Measurements from ENCODE around the gene STAC2. TPM values are rescaled to one million over a fixed set of nuclear protein-coding genes. Genes with fewer than 3 reads are reported as not detected.

STAC2 gene
- total and polyA plus RNA-seq, 2 donors (not counting 1 experiment from before 2014, with no cell fraction given): not detected

DNA sequence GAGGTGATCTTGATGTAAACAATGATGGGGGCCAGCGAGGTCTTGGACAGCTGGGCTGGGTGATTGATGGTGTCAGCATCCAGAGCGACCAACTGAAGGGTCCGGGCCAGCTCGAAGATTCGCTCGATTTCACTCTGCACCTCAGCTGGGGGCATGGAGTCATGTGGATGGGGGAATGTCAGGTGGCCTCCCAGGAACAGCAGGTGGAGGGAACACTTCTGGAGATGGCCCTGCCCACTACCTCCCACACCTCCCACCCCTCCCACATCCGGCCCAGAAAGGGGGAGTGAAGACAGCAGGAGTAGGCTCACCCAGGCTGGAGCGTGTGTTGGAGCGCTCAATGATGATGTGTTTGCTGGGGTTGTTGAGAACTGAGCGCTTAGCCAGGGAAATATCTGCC, 42.0 kb downstream of the STAC2 start:
- no peaks in the 10 kb centered on the region for H3K27me3 ChIP-seq (replicated peaks in 1 of 4; ENCODE audit: control extremely low read depth in 1 of 4, control insufficient read depth in 3 of 4, insufficient read depth in 4 of 4, low read length in 3 of 4)
- no peaks in the 10 kb centered on the region for H3K4me1 Mint-ChIP-seq
- intact Hi-C loops (cut with micrococcal nuclease): no loop called here
- CTCF ChIA-PET: interaction anchor here (0.9 to 2.3 kb wide), 3 partner anchors 9 to 201 kb away, joined by 3 to 10 read pairs (median 6); no protein-coding TSS in a partner anchor
- POLR2A ChIA-PET: no interaction called here
- no peaks in the 10 kb centered on the region for H3K4me1 ChIP-seq (ENCODE audit: control insufficient read depth in 2 of 2, insufficient read depth in 2 of 2, low read length in 2 of 2)
- H3K4me2 ChIP-seq (replicated peaks; ENCODE audit: low read depth, low read length, poor library complexity, severe bottlenecking): no peak overlapping the region
- H3K9me3 ChIP-seq (ENCODE audit: control extremely low read depth in 1 of 3, control insufficient read depth in 2 of 3, insufficient read depth in 1 of 3, low read length in 2 of 3): no peaks in the 10 kb centered on the region
- 95% methylated on average over 6 of the region's 10 CpGs for WGBS (ENCODE audit: insufficient coverage)
- TF ChIP-seq, protein P1, sequence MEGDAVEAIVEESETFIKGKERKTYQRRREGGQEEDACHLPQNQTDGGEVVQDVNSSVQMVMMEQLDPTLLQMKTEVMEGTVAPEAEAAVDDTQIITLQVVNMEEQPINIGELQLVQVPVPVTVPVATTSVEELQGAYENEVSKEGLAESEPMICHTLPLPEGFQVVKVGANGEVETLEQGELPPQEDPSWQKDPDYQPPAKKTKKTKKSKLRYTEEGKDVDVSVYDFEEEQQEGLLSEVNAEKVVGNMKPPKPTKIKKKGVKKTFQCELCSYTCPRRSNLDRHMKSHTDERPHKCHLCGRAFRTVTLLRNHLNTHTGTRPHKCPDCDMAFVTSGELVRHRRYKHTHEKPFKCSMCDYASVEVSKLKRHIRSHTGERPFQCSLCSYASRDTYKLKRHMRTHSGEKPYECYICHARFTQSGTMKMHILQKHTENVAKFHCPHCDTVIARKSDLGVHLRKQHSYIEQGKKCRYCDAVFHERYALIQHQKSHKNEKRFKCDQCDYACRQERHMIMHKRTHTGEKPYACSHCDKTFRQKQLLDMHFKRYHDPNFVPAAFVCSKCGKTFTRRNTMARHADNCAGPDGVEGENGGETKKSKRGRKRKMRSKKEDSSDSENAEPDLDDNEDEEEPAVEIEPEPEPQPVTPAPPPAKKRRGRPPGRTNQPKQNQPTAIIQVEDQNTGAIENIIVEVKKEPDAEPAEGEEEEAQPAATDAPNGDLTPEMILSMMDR (IDR thresholded peaks at IDR 0.05): no peak
- no peak for TF ChIP-seq EZH2 (IDR thresholded peaks at IDR 0.05; ENCODE audit: borderline replicate concordance, insufficient read depth, low read depth, low read length, poor library complexity, severe bottlenecking)
- H3K79me2 ChIP-seq (ENCODE audit: control insufficient read depth, insufficient read depth, low read length): no peaks in the 10 kb centered on the region
- no peak overlapping the region for H3K27ac Mint-ChIP-seq
- no peaks in the 10 kb centered on the region for H4K20me1 ChIP-seq (ENCODE audit: control insufficient read depth, insufficient read depth, low read length, poor library complexity, severe bottlenecking)
- H3K9me3 Mint-ChIP-seq (ENCODE audit: insufficient read depth): no peaks in the 10 kb centered on the region
- no peak overlapping the region for H3K4me3 Mint-ChIP-seq
- H3K27ac ChIP-seq (ENCODE audit: low read length in 2 of 2): no peak overlapping the region
- no peak overlapping the region for H2AFZ ChIP-seq (ENCODE audit: insufficient read depth, low read depth, low read length, poor library complexity, severe bottlenecking)
- DNase-seq (no peak), ATAC-seq (ENCODE audit: low read depth) (no peak)
- peaks cover 0 to 2% of the 10 kb centered on the region in 2 experiments for H3K36me3 ChIP-seq (replicated peaks in 1 of 2; ENCODE audit: control extremely low read depth in 1 of 2, control insufficient read depth in 1 of 2, extremely low read depth in 1 of 2, insufficient read depth in 2 of 2, low read length in 1 of 2)
- no peak overlapping the region for H3K4me3 ChIP-seq (ENCODE audit: control extremely low read depth in 1 of 5, extremely low read depth in 1 of 5, insufficient read depth in 1 of 5, low read depth in 2 of 5, low read length in 4 of 5)
- no peaks in the 10 kb centered on the region for H3K27me3 Mint-ChIP-seq
- no peak overlapping the region for H3K9ac ChIP-seq (ENCODE audit: low read length)

- ATAC-seq (ENCODE audit: low read depth): no peak
- no peak overlapping the region for H2AFZ ChIP-seq (ENCODE audit: insufficient read depth, low read depth, low read length, poor library complexity, severe bottlenecking)
- H3K27me3 ChIP-seq (replicated peaks in 1 of 4; ENCODE audit: control extremely low read depth in 1 of 4, control insufficient read depth in 3 of 4, insufficient read depth in 4 of 4, low read length in 3 of 4): no peaks in the 10 kb centered on the region
- POLR2A ChIA-PET: no interaction called here
- H4K20me1 ChIP-seq (ENCODE audit: control insufficient read depth, insufficient read depth, low read length, poor library complexity, severe bottlenecking): no peaks in the 10 kb centered on the region
- no peaks in the 10 kb centered on the region for H3K9me3 Mint-ChIP-seq (ENCODE audit: insufficient read depth)
- H3K4me3 Mint-ChIP-seq: no peak overlapping the region
- no peaks in the 10 kb centered on the region for H3K27me3 Mint-ChIP-seq
- H3K4me2 ChIP-seq (replicated peaks; ENCODE audit: low read depth, low read length, poor library complexity, severe bottlenecking): no peak overlapping the region
- no peaks in the 10 kb centered on the region for H3K79me2 ChIP-seq (ENCODE audit: control insufficient read depth, insufficient read depth, low read length)
- H3K4me1 ChIP-seq (ENCODE audit: control insufficient read depth in 2 of 2, insufficient read depth in 2 of 2, low read length in 2 of 2): no peaks in the 10 kb centered on the region
- intact Hi-C loops (cut with micrococcal nuclease): no loop called here
- no peak overlapping the region for H3K27ac Mint-ChIP-seq
- 97% methylated on average over 5 of the region's 5 CpGs for WGBS (ENCODE audit: insufficient coverage)
- H3K9ac ChIP-seq (ENCODE audit: low read length): no peak overlapping the region
- CTCF ChIA-PET: interaction anchor here (0.9 to 2.3 kb wide), 3 partner anchors 8 to 200 kb away, joined by 3 to 10 read pairs (median 6); no protein-coding TSS in a partner anchor
- H3K27ac ChIP-seq (ENCODE audit: low read length in 2 of 2): no peak overlapping the region
- H3K4me1 Mint-ChIP-seq: no peaks in the 10 kb centered on the region
- H3K9me3 ChIP-seq (ENCODE audit: control extremely low read depth in 1 of 3, control insufficient read depth in 2 of 3, insufficient read depth in 1 of 3, low read length in 2 of 3): no peaks in the 10 kb centered on the region
- H3K36me3 ChIP-seq (replicated peaks in 1 of 2; ENCODE audit: control extremely low read depth in 1 of 2, control insufficient read depth in 1 of 2, extremely low read depth in 1 of 2, insufficient read depth in 2 of 2, low read length in 1 of 2): peaks cover 0 to 2% of the 10 kb centered on the region in 2 experiments
- H3K4me3 ChIP-seq (ENCODE audit: control extremely low read depth in 1 of 5, extremely low read depth in 1 of 5, insufficient read depth in 1 of 5, low read depth in 2 of 5, low read length in 4 of 5): no peak overlapping the region
- TF ChIP-seq EZH2 (IDR thresholded peaks at IDR 0.05; ENCODE audit: borderline replicate concordance, insufficient read depth, low read depth, low read length, poor library complexity, severe bottlenecking): no peak
- no peak for DNase-seq
Measured at GRCh38 chr17:39183045-39183444, 42.7 kb downstream of the STAC2 start.
